ENCODE results near the gene YAF2. TPM values are rescaled to one million over a fixed set of nuclear protein-coding genes. Genes with fewer than 3 reads are reported as not detected.

Gene YAF2
- total RNA-seq, 2 donors from 2014 or later, result 17.6 to 27.0 TPM

DNA sequence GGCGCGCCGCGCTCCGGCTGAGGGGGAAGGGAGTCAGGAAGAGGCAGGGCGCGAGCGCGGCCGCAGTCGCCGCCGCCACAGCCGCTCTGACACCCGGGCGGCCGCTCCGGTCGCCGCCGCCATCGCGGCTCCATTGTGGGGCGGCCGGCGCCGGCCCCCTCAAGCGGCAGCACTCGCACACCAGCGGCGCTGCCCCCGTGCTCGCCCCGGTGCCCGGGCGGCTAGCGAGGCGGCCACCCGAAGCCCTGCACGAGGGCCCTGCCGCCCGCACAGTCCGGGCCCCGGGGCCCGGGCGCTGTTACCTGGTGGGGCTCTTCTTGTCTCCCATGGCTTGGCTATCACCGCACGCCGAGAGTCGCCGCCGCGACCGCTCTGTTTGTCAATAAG is 202 bp downstream of the YAF2 start:
- H3K27me3 ChIP-seq, result no peaks in the 10 kb centered on the region
- peaks cover 36% of the 10 kb centered on the region for H3K4me1 ChIP-seq
- WGBS, 2 donors, result 0% methylated on average over 8 to 46 of the region's 54 CpGs
- H3K9me3 ChIP-seq, result no peaks in the 10 kb centered on the region
- H3K4me3 ChIP-seq, result peak overlapping the region; percentile 44 to 58
- DNase-seq, result no peak
- H3K27ac ChIP-seq, result peak overlapping the region; percentile 86 to 97 (median 92)
- intact Hi-C loops (cut with DNase I), result no loop called here
- peak; percentile 41 for ATAC-seq
- TF ChIP-seq, protein P1, sequence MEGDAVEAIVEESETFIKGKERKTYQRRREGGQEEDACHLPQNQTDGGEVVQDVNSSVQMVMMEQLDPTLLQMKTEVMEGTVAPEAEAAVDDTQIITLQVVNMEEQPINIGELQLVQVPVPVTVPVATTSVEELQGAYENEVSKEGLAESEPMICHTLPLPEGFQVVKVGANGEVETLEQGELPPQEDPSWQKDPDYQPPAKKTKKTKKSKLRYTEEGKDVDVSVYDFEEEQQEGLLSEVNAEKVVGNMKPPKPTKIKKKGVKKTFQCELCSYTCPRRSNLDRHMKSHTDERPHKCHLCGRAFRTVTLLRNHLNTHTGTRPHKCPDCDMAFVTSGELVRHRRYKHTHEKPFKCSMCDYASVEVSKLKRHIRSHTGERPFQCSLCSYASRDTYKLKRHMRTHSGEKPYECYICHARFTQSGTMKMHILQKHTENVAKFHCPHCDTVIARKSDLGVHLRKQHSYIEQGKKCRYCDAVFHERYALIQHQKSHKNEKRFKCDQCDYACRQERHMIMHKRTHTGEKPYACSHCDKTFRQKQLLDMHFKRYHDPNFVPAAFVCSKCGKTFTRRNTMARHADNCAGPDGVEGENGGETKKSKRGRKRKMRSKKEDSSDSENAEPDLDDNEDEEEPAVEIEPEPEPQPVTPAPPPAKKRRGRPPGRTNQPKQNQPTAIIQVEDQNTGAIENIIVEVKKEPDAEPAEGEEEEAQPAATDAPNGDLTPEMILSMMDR (IDR thresholded peaks at IDR 0.05), result no peak
- no peak for TF ChIP-seq POLR2A (IDR thresholded peaks at IDR 0.05)
- H3K36me3 ChIP-seq (replicated peaks in 1 of 2; ENCODE audit: insufficient read depth in 1 of 2, low read depth in 2 of 2), result no peaks in the 10 kb centered on the region

DNA sequence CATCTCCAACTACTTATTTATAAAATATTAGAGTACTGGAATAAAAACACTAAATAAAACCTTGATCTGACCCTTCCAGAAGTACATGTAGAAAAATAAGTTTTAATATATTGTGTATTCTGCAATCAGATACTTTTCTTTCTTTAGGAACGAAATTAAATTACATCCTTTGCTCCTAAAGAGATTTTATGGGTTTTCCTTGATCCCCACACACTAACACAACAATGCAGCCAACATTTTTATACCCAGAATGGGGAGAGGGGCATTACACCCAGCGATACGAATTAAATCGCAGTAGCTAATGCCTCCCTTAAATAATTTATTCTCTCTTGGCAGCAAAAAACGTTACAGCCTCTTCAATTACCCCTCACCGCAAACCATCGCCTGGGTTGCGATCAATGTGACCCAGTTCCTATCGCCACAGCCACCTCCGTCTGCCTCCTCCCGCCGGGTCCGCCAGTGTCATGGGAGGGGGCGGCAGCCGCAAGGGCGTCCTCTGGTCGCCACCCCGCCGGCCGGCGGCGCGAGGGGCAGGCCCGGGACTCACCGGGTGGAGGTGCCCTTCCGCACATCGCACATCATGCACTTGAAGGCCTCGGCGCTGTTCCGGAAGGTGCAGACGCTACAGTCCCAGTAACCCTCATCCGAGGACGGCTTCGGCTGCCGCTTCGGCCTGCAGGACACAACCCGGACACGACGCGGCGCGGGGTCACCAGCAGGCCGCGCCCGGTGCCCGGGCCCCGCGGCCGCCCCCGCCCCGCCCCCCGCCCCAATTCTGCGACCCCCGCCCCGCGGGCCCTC is 796 bp downstream of the YAF2 start:
- H3K27ac ChIP-seq, result peak overlapping the region; percentile 86 to 97 (median 92)
- TF ChIP-seq POLR2A (IDR thresholded peaks at IDR 0.05), result peak; percentile 37 to 67 (median 64)
- TF ChIP-seq, protein P1 (IDR thresholded peaks at IDR 0.05), result peak; percentile 16 to 57 (median 50)
- H3K36me3 ChIP-seq (replicated peaks in 1 of 2; ENCODE audit: insufficient read depth in 1 of 2, low read depth in 2 of 2), result no peaks in the 10 kb centered on the region
- H3K4me1 ChIP-seq, result peaks cover 36% of the 10 kb centered on the region
- DNase-seq, result peak; percentile 79 to 87 (median 84)
- intact Hi-C loops (cut with DNase I), result no loop called here
- no peaks in the 10 kb centered on the region for H3K27me3 ChIP-seq
- ATAC-seq, result peak; percentile 83
- H3K4me3 ChIP-seq, result peak overlapping the region; percentile 51 to 70
- H3K9me3 ChIP-seq, result no peaks in the 10 kb centered on the region
- WGBS, 2 donors, result 0 to 1% methylated on average over 21 to 39 of the region's 56 CpGs

DNA sequence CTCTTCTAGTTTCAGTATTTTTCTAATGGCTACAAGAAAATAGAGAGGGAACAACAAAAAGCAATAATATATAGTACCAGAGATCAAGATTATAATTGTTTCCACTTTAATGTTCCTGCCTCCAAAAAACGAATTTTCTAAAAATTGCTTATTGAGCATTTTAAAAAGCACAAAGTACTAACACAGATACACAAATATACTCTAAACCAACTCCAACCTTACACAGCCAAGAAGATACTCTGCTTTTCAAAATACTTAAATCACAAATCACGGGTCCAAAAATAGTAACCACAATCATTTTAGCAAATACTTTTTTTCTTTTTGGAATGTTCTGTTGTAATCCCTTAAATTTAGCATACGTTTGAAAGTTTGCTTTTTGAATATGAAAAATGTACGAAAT is 2.0 kb downstream of the YAF2 start:
- no peaks in the 10 kb centered on the region for H3K27me3 ChIP-seq
- ATAC-seq (no peak), DNase-seq (no peak)
- no peak overlapping the region for H3K4me3 ChIP-seq
- H3K4me1 ChIP-seq, result peaks cover 36% of the 10 kb centered on the region
- peak overlapping the region in 2 of 4 donors; percentile 43 to 97 for H3K27ac ChIP-seq
- WGBS, 2 donors, result 41 to 43% methylated on average over 4 of the region's 4 CpGs
- H3K36me3 ChIP-seq (replicated peaks in 1 of 2; ENCODE audit: insufficient read depth in 1 of 2, low read depth in 2 of 2), result no peaks in the 10 kb centered on the region
- no peaks in the 10 kb centered on the region for H3K9me3 ChIP-seq
- no peak for TF ChIP-seq POLR2A (IDR thresholded peaks at IDR 0.05)
- TF ChIP-seq, protein P1 (IDR thresholded peaks at IDR 0.05), result no peak
- intact Hi-C loops (cut with DNase I), result no loop called here

DNA sequence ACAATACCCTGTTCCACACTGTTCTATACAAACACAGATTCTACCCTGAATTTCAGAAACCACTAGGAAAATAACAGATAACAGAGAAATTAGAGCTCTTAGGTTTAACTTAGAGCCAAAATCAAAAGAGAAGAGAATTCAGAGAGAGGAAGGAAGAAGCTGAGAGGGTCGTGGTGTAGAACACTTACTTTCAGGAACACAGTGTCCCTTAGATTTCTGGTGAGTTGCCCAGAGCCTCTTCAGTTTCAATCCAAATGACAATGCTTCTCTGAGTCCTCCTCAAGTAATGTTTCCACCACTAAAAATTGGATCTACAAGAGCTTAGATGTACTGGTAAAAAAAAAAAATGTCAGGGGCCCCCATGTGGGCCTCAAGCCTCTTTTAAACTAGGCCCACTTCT is 2.6 kb downstream of the YAF2 start:
- Histone ChIP-seq H3K27me3 (no peaks in the 10 kb centered on the region), H3K36me3 (replicated peaks in 1 of 2; ENCODE audit: insufficient read depth in 1 of 2, low read depth in 2 of 2) (no peaks in the 10 kb centered on the region), H3K4me3 (no peak overlapping the region), H3K27ac (peak overlapping the region in 2 of 4 donors; percentile 43 to 97), H3K4me1 (peaks cover 39% of the 10 kb centered on the region), H3K9me3 (no peaks in the 10 kb centered on the region)
- DNase-seq (peak in 1 of 4 donors; percentile 27), ATAC-seq (no peak)
- intact Hi-C loops (cut with DNase I), result no loop called here
- 3 to 12% methylated on average over 1 of the region's 1 CpG for WGBS, 2 donors
- TF ChIP-seq POLR2A (IDR thresholded peaks at IDR 0.05), result no peak
- TF ChIP-seq, protein P1 (IDR thresholded peaks at IDR 0.05), result no peak

Data from body of pancreas (tissue), 4 donors.